GM12878 (cell line): Measurements from ENCODE around the gene INTS6. TPM values are rescaled to one million over a fixed set of nuclear protein-coding genes. Genes with fewer than 3 reads are reported as not detected.

ENCODE experiments used
- ATAC-seq: fragments of 200-7000 bp; cut with Tn5 transposase; 3 replicates; pipeline ENCODE4 v1.9.1; 2020; ENCODE audit warnings: mild to moderate bottlenecking, moderate library complexity
- BruUV-seq: library from RNA; stranded (reverse); fragments of 400-500 nt; replicated peaks from 2 replicates; lab custom pipeline; 2021; lab: Mats Ljungman, UMichigan
- CTCF ChIA-PET: fragments of 300-600 bp; sonication (Branson Sonifier 250); formaldehyde crosslinking; extraction: SDS; loops from one replicate; lab custom pipeline; 2021; ENCODE audit warnings: inconsistent platforms; lab: Yijun Ruan, JAX
- POLR2A ChIA-PET: fragments of 350-600 bp; formaldehyde crosslinking; extraction: SDS; loops from one replicate; lab custom pipeline; 2021; ENCODE audit warnings: inconsistent platforms; lab: Charles Lee
- RAD21 ChIA-PET: fragments of 300-600 bp; sonication (Branson Sonifier 250); formaldehyde crosslinking; loops from one replicate; lab custom pipeline; 2023; ENCODE audit warnings: antibody characterized with exemption; ENCODE audit not compliant: unreplicated experiment; lab: Charles Lee
- SMC1A ChIA-PET: fragments of 300-600 bp; sonication (Branson Sonifier 250); formaldehyde crosslinking; loops from one replicate; lab custom pipeline; 2023; ENCODE audit not compliant: unreplicated experiment, uncharacterized antibody; lab: Charles Lee
- DNase-seq: peaks from one replicate; pipeline ENCODE4 v3.0.0-alpha.2; 2011; ENCODE audit warnings: low read depth, low spot score
- FAIRE-seq: peaks from 3 replicates; lab custom pipeline; 2011; peaks lifted over from hg19 to GRCh38; lab: Jason Lieb, UNC
- H2AFZ ChIP-seq: 2 replicates; pipeline ENCODE4 v1.6.0; 2011; ENCODE audit warnings: low read depth, low read length, control low read depth; ENCODE audit not compliant: control insufficient read depth
- H3K27ac ChIP-seq: 2 replicates; pipeline ENCODE4 v1.5.1; 2011; ENCODE audit warnings: control low read depth; ENCODE audit not compliant: control insufficient read depth, insufficient read depth
- H3K27me3 ChIP-seq, 2 experiments: replicated peaks in 1 of 2; 2 replicates each; pipeline versions ENCODE4 v1.6.0 to v1.6.1; 2011; ENCODE audit warnings: low read length in 1 of 2; ENCODE audit not compliant: control insufficient read depth in 2 of 2, insufficient read depth in 2 of 2
- H3K36me3 ChIP-seq, 2 experiments: 2 replicates each; pipeline ENCODE4 v1.5.1; 2011; ENCODE audit warnings: low read length in 1 of 2; ENCODE audit not compliant: control insufficient read depth in 2 of 2, insufficient read depth in 2 of 2
- H3K4me1 ChIP-seq: 2 replicates; pipeline ENCODE4 v1.6.1; 2011; ENCODE audit warnings: mild to moderate bottlenecking, low read length, moderate library complexity, mixed read lengths; ENCODE audit not compliant: control insufficient read depth, insufficient read depth
- H3K4me2 ChIP-seq: 2 replicates; pipeline ENCODE4 v1.6.0; 2011; ENCODE audit warnings: control low read depth; ENCODE audit not compliant: control insufficient read depth, insufficient read depth
- H3K4me3 ChIP-seq: fragments of 200-600 bp; sonication (generic); 2 replicates; pipeline ENCODE4 v1.5.1; 2016
- H3K79me2 ChIP-seq: 2 replicates; pipeline ENCODE4 v1.6.0; 2011; ENCODE audit warnings: low read length; ENCODE audit not compliant: control insufficient read depth, insufficient read depth
- H3K9ac ChIP-seq: 2 replicates; pipeline ENCODE4 v1.8.0; 2011; ENCODE audit warnings: low read length, control low read depth, mixed read lengths; ENCODE audit not compliant: control insufficient read depth, insufficient read depth
- H3K9me3 ChIP-seq: replicated peaks from 3 replicates; pipeline ENCODE4 v1.5.1; 2011; ENCODE audit warnings: mild to moderate bottlenecking, low read length; ENCODE audit not compliant: control insufficient read depth, insufficient read depth
- H4K20me1 ChIP-seq: 2 replicates; pipeline ENCODE4 v1.6.0; 2011; ENCODE audit not compliant: control insufficient read depth, insufficient read depth
- CBX3 ChIP-seq: fragments of 200-600 bp; sonication (generic); IDR thresholded peaks from 2 replicates; pipeline ENCODE4 v1.6.1; 2016; ENCODE audit warnings: low read depth, borderline replicate concordance
- EP300 ChIP-seq, 2 experiments: fragments of 150-350 bp in 1 of 2; IDR thresholded peaks; 2 replicates each; pipeline ENCODE4 v1.6.1; 2011 to 2012; ENCODE audit warnings: low read depth in 2 of 2, low read length in 2 of 2, borderline replicate concordance in 1 of 2, improper control_type of control experiment in 1 of 2, inconsistent platforms in 1 of 2; ENCODE audit not compliant: control insufficient read depth in 1 of 2
- HDGF ChIP-seq: fragments of 450-650 bp; IDR thresholded peaks from 2 replicates; pipeline ENCODE4 v1.6.1; 2016; ENCODE audit warnings: antibody characterized with exemption
- PRDM15 ChIP-seq: fragments of 450-650 bp; formaldehyde crosslinking; IDR thresholded peaks from 2 replicates; pipeline ENCODE4 v1.4.0; 2020; ENCODE audit warnings: mild to moderate bottlenecking, moderate library complexity
- ZNF687 ChIP-seq: fragments of 450-650 bp; IDR thresholded peaks from 2 replicates; pipeline ENCODE4 v1.6.1; 2017; ENCODE audit warnings: mild to moderate bottlenecking, moderate library complexity
- WGBS: methylation state at CpG from one replicate; pipeline ENCODE4 v1.1.6; 2016; ENCODE audit warnings: low lambda C conversion rate; ENCODE audit not compliant: insufficient replicate concordance, insufficient coverage; ENCODE audit errors: missing lambda C conversion rate; 5-methylcytosine and 5-hydroxymethylcytosine counted together
- in situ Hi-C: fragments of 300-500 bp; cut with MboI; formaldehyde crosslinking; loops from 9 replicates; pipeline ENCODE4 v1.14.3; 2018; ENCODE audit warnings: mixed read lengths
- intact Hi-C: fragments of 100-400 bp; cut with micrococcal nuclease; formaldehyde crosslinking; loops from one replicate; pipeline ENCODE4 v1.14.2; 2022; ENCODE audit not compliant: unreplicated experiment
- polyA plus RNA-seq, 11 experiments: library from polyadenylated mRNA; depleted of rRNA in 4 of 11; unstranded in 6 of 11; stranded (reverse) in 5 of 11; fragments of >200 nt; fragmentation: Nextera tagmentation in 4 of 11; fragmentation: Illumina TruSeq in 1 of 11; extraction: Ambion mirVana in 4 of 11; extraction: Trizol in 1 of 11; gene quantifications; 1 replicate in 1 of 11; 2 replicates in 10 of 11; pipeline versions ENCODE4 v1.2.1 to v1.2.3, GENCODE V29; 2011 to 2016; ENCODE audit warnings: inconsistent platforms in 2 of 11, missing spikeins in 2 of 11, low read depth in 1 of 11
- total RNA-seq, 4 experiments: library from RNA; depleted of rRNA in 3 of 4; stranded (reverse); fragments of >200 nt in 3 of 4; fragmentation: Illumina TruSeq in 1 of 4; extraction: Trizol in 1 of 4; gene quantifications; 2 replicates each; pipeline versions ENCODE4 v1.2.1 to v1.2.3, GENCODE V29; 2013 to 2021
- TF ChIP-seq, protein P1 (sequence below): fragments of 450-650 bp; formaldehyde crosslinking; IDR thresholded peaks from 2 replicates; pipeline ENCODE4 v1.4.0; 2022; ENCODE audit warnings: mild to moderate bottlenecking, moderate library complexity
- TF ChIP-seq, protein P2 (sequence below): IDR thresholded peaks from 2 replicates; pipeline ENCODE4 v1.6.1; 2011; ENCODE audit warnings: borderline replicate concordance, low read depth, mild to moderate bottlenecking, moderate library complexity, mixed read lengths, low read length; ENCODE audit not compliant: insufficient read depth; ENCODE audit errors: extremely low read length

INTS6 gene
- total and polyA plus RNA-seq, 10 of the 15 experiments (the other 5 are each of a cell fraction or from before 2014, with no cell fraction given) = 7.2 to 57.7 (median 30.9) TPM

DNA sequence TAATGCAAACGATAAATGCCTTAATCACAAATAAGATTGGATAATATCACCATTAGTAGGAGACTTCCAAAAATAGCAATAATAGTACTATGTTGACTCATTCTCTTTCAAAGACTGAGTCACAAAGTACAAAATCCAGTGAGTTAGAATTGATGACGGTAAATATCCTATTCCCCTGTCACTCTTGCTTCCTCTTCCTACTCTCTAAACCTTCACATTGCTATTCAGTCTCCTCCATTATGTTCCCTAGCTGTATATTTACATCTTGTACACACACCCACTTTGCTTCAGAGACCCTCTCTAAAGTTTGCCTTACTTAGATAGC, 26.3 kb upstream of the INTS6 start (continued):
- no peak for TF ChIP-seq CBX3

GRCh38 chr13:51478418-51479198, 25.8 kb upstream of the INTS6 start:
- no peak for FAIRE-seq
- TF ChIP-seq, protein P1, sequence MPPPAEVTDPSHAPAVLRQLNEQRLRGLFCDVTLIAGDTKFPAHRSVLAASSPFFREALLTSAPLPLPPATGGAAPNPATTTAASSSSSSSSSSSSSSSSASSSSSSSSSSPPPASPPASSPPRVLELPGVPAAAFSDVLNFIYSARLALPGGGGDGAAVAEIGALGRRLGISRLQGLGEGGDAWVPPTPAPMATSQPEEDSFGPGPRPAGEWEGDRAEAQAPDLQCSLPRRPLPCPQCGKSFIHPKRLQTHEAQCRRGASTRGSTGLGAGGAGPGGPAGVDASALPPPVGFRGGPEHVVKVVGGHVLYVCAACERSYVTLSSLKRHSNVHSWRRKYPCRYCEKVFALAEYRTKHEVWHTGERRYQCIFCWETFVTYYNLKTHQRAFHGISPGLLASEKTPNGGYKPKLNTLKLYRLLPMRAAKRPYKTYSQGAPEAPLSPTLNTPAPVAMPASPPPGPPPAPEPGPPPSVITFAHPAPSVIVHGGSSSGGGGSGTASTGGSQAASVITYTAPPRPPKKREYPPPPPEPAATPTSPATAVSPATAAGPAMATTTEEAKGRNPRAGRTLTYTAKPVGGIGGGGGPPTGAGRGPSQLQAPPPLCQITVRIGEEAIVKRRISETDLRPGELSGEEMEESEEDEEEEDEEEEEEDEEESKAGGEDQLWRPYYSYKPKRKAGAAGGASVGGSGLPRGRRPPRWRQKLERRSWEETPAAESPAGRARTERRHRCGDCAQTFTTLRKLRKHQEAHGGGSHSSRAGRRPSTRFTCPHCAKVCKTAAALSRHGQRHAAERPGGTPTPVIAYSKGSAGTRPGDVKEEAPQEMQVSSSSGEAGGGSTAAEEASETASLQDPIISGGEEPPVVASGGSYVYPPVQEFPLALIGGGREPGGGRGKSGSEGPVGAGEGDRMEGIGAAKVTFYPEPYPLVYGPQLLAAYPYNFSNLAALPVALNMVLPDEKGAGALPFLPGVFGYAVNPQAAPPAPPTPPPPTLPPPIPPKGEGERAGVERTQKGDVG (CRISPR knock-in tag) = no peak
- no peak for TF ChIP-seq EP300 (IDR thresholded peaks at IDR 0.05; ENCODE audit: borderline replicate concordance in 1 of 2, control insufficient read depth in 1 of 2, low read depth in 2 of 2, low read length in 2 of 2)
- no peak for TF ChIP-seq ZNF687
- TF ChIP-seq PRDM15 = no peak
- TF ChIP-seq HDGF = no peak
- TF ChIP-seq, protein P2, sequence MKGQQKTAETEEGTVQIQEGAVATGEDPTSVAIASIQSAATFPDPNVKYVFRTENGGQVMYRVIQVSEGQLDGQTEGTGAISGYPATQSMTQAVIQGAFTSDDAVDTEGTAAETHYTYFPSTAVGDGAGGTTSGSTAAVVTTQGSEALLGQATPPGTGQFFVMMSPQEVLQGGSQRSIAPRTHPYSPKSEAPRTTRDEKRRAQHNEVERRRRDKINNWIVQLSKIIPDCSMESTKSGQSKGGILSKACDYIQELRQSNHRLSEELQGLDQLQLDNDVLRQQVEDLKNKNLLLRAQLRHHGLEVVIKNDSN = no peak

More at GRCh38 chr13:51478418-51479198, 25.8 kb upstream of the INTS6 start:
- SMC1A ChIA-PET = interaction anchor here (0.6 to 4.1 kb wide), 7 partner anchors 8 to 360 kb away, joined by 3 to 13 read pairs (median 3); no protein-coding TSS in a partner anchor
- no peaks in the 10 kb centered on the region for H3K4me1 ChIP-seq
- no peaks in the 10 kb centered on the region for H3K36me3 ChIP-seq
- no peaks in the 10 kb centered on the region for H3K27me3 ChIP-seq
- no peak overlapping the region for H2AFZ ChIP-seq
- H3K4me3 ChIP-seq = no peak overlapping the region
- no peak for ATAC-seq
- no peak overlapping the region for H3K9ac ChIP-seq
- CTCF ChIA-PET = interaction anchor here (0.9 kb wide), 1 partner anchor 319 kb away, joined by 3 read pairs; no protein-coding TSS in a partner anchor
- H3K27ac ChIP-seq = no peak overlapping the region
- no peak overlapping the region for H3K4me2 ChIP-seq
- H3K9me3 ChIP-seq = no peaks in the 10 kb centered on the region
- no peaks in the 10 kb centered on the region for H3K79me2 ChIP-seq
- WGBS = 83% methylated on average over 8 of the region's 8 CpGs
- intact Hi-C loops = no loop called here
- no peaks in the 10 kb centered on the region for H4K20me1 ChIP-seq
- RAD21 ChIA-PET = no interaction called here
- in situ Hi-C loops = no loop called here
- DNase-seq = no peak
- no TSS peak for BruUV-seq
- POLR2A ChIA-PET = interaction anchor here (1.2 kb wide), 1 partner anchor 24 kb away, joined by 3 read pairs; no protein-coding TSS in a partner anchor
